Glutamatergic neuron (in vitro differentiated cells): ENCODE data around the gene ATG16L2. TPM values are rescaled to one million over a fixed set of nuclear protein-coding genes. Genes with fewer than 3 reads are reported as not detected.
"Not testable (repeated sequence)": the region's sequence is repeated elsewhere in the genome, so short reads cannot be mapped to it uniquely, and the experiment has no call there.

Source experiments
- DNase-seq: peaks from one replicate; pipeline ENCODE4 v3.0.0; 2022
- H3K27ac Mint-ChIP-seq: one replicate; pipeline ENCODE4 v1.8.0; 2020; ENCODE audit warnings: mild to moderate bottlenecking, mixed read lengths, inconsistent platforms; ENCODE audit not compliant: unreplicated experiment
- H3K27me3 Mint-ChIP-seq: one replicate; pipeline ENCODE4 v1.8.0; 2020; ENCODE audit warnings: mild to moderate bottlenecking, moderate library complexity, mixed read lengths, inconsistent platforms; ENCODE audit not compliant: unreplicated experiment
- H3K36me3 Mint-ChIP-seq: one replicate; pipeline ENCODE4 v1.8.0; 2020; ENCODE audit warnings: mild to moderate bottlenecking, mixed read lengths, inconsistent platforms; ENCODE audit not compliant: unreplicated experiment
- H3K4me1 Mint-ChIP-seq: one replicate; pipeline ENCODE4 v1.8.0; 2020; ENCODE audit warnings: mild to moderate bottlenecking, low read depth, mixed read lengths, inconsistent platforms; ENCODE audit not compliant: unreplicated experiment
- H3K4me3 Mint-ChIP-seq: one replicate; pipeline ENCODE4 v1.8.0; 2020; ENCODE audit warnings: mild to moderate bottlenecking, mixed read lengths, inconsistent platforms; ENCODE audit not compliant: unreplicated experiment
- H3K9me3 Mint-ChIP-seq: one replicate; pipeline ENCODE4 v1.8.0; 2020; ENCODE audit warnings: mild to moderate bottlenecking, moderate library complexity, mixed read lengths, inconsistent platforms; ENCODE audit not compliant: unreplicated experiment
- CTCF ChIP-seq: fragments of 200-600 bp; sonication (generic); IDR thresholded peaks from one replicate; pipeline ENCODE4 v1.5.0; 2021; ENCODE audit not compliant: partially characterized antibody, unreplicated experiment
- total RNA-seq: library from RNA; stranded (reverse); fragmentation: NEBNext Ultra II Directional; extraction: Animal tissue kit (Norgen Biotek cat#: 25700); gene quantifications from one replicate; pipeline ENCODE4 v1.2.1, GENCODE V29; 2021; ENCODE audit not compliant: unreplicated experiment

Gene ATG16L2
- total RNA-seq, 1 donor from 2014 or later, result 6.9 TPM

GRCh38 chr11:72850832-72851231, 36.6 kb downstream of the ATG16L2 start:
- H3K4me1 Mint-ChIP-seq, result no peaks in the 10 kb centered on the region
- DNase-seq, result no peak

GRCh38 chr11:72851726-72852125, 37.5 kb downstream of the ATG16L2 start:
- no peak for TF ChIP-seq CTCF
- H3K4me1 Mint-ChIP-seq, result no peaks in the 10 kb centered on the region
- no peaks in the 10 kb centered on the region for H3K36me3 Mint-ChIP-seq
- no peak overlapping the region for H3K27ac Mint-ChIP-seq
- no peak overlapping the region for H3K4me3 Mint-ChIP-seq
- DNase-seq, result no peak
- H3K27me3 Mint-ChIP-seq, result no peaks in the 10 kb centered on the region
- H3K9me3 Mint-ChIP-seq, result peaks cover 4% of the 10 kb centered on the region

More at GRCh38 chr11:72850832-72851231, 36.6 kb downstream of the ATG16L2 start:
- Mint-ChIP-seq H3K36me3 (no peaks in the 10 kb centered on the region), H3K4me3 (no peak overlapping the region), H3K27ac (no peak overlapping the region), H3K9me3 (peaks cover 4% of the 10 kb centered on the region), H3K27me3 (no peaks in the 10 kb centered on the region)
- TF ChIP-seq CTCF, result no peak

GRCh38 chr11:72856065-72856464, 41.9 kb downstream of the ATG16L2 start:
- Mint-ChIP-seq H3K36me3 (no peaks in the 10 kb centered on the region), H3K27ac (no peak overlapping the region), H3K4me1 (no peaks in the 10 kb centered on the region), H3K9me3 (peaks cover 3% of the 10 kb centered on the region), H3K4me3 (no peak overlapping the region), H3K27me3 (no peaks in the 10 kb centered on the region)
- no peak for TF ChIP-seq CTCF
- DNase-seq, result no peak

GRCh38 chr11:72856551-72857345, 42.5 kb downstream of the ATG16L2 start:
- Mint-ChIP-seq H3K36me3 (no peaks in the 10 kb centered on the region), H3K27ac (no peak overlapping the region), H3K4me3 (no peak overlapping the region), H3K9me3 (peaks cover 3% of the 10 kb centered on the region), H3K27me3 (no peaks in the 10 kb centered on the region), H3K4me1 (no peaks in the 10 kb centered on the region)
- TF ChIP-seq CTCF, result no peak
- no peak for DNase-seq

GRCh38 chr11:72858267-72858666, 44.1 kb downstream of the ATG16L2 start:
- not testable (repeated sequence) for H3K36me3 Mint-ChIP-seq, H3K27me3 Mint-ChIP-seq, H3K4me3 Mint-ChIP-seq, H3K27ac Mint-ChIP-seq, H3K4me1 Mint-ChIP-seq, H3K9me3 Mint-ChIP-seq, DNase-seq
